ENCODE data around the gene FAAP24.
"Not testable (repeated sequence)": the region's sequence is repeated elsewhere in the genome, so short reads cannot be mapped to it uniquely, and the experiment has no call there.

Gene FAAP24

DNA sequence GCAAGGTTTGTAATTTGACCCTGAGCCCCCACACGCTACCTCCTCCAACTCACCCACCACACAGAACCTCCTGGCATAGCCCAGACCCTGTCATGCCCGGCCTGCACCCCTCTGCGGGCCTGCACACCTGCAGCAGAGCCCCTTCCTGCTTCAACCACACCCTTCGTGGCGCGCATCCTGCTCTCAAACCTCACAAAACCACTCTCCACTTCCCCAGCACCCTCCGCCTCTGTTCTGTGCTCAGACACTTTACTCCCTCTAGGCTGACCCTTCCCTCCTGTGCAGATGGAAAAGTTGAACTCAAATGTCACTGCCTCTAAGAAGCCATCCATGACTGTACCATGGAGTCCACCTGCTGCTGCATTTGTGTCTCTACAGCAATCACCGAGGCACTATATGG, 28.5 kb downstream of the FAAP24 start:
- no peak for DNase-seq

DNA sequence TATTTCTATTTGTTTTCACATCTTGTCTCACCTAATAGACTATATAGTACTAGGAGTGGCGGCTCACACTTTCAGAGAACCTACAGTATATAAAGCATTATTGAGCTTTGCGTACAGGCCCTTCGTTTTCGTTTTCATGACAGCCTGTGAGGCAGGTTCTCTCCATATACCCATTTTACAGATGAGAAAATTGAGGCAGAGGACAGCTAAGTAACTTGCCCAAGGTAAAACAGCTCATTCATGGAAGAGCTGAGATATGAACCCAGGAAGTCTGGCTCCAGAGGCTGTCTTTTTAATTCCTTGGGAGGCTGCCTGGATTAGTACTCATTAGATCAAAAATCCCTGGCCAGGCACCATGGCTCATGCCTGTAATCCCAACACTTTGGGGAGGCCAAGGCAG, 28.9 kb downstream of the FAAP24 start:
- DNase-seq, result no peak

DNA sequence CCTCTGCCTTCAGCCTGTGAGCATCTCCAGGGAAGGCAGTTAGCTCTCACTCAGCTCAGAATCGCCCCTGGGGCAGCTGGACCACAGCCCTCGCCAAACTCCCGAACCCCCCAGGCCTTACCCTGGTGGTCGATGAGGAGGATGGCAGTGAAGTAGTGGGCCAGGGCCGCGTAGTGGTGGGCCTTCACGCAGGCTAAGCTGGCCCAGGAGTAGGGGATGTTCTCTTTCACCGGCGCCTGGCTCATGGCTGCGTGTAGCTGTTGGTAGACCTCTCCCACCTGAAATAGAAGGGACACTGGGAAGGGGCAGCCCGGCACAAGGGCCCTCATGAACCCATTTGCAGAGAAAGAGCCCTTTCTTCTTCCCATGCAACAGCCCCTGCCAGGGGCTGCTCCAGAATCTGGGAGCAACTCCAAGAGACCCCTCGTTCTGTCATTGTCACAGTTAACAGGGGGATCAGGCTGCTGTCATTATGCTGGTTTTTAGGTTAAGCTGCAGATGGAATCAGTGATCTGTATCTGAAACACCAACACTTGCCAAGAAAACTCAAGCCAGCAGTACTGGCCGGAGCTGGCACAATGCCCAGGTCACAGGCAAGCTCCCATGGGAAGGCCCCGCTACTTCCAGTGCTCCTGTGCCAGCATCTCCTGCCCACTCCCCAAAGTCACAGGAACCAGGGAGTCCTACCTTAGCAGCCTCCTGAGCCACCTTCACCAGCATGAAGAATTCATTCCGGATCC, 30.3 kb downstream of the FAAP24 start:
- not testable (repeated sequence) for DNase-seq

GRCh38 chr19:33003424-33004024, 31.5 kb downstream of the FAAP24 start:
- not testable (repeated sequence) for DNase-seq

- peak; percentile 92 for DNase-seq
These were observed 33.4 kb downstream of the FAAP24 start for GRCh38 chr19:33005440-33005839.

DNA sequence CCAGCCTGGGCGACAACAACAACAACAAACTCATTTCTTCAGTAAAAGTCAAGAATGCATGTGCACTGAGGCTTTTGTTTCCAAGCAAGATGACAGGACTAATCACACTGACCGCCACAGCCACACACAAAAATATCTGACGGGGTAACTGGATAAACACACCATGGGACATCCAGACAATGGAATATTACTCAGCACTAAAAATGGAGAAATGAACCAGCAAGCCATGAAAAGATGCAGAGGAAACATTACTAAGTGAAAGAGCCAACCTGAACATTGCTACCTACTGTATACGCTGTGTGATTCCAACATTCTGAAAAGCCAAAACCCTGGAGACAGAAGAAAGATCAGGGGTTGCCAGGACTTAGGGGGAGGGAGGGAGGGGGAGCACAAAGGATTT, 36.7 kb downstream of the FAAP24 start:
- DNase-seq, result no peak

DNA sequence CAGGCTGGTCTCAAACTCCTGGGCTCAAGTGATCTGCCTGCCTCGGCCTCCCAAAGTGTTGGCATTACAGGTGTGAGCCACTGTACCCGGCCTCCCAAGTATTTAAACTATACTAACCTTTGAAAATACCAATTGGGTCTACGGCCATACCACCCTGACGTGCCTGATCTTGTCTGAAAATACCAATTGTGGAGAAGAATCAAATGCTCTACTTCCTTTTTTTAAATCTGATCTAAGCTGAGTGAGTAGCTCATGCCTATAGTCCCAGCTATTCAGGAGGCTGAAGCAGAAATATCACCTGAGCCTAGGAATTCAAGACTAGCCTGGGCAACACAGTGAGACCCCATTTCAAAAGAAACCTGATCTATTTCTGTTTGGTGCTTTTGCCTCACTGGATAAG, 38.8 kb downstream of the FAAP24 start:
- DNase-seq, result not testable (repeated sequence)

DNA sequence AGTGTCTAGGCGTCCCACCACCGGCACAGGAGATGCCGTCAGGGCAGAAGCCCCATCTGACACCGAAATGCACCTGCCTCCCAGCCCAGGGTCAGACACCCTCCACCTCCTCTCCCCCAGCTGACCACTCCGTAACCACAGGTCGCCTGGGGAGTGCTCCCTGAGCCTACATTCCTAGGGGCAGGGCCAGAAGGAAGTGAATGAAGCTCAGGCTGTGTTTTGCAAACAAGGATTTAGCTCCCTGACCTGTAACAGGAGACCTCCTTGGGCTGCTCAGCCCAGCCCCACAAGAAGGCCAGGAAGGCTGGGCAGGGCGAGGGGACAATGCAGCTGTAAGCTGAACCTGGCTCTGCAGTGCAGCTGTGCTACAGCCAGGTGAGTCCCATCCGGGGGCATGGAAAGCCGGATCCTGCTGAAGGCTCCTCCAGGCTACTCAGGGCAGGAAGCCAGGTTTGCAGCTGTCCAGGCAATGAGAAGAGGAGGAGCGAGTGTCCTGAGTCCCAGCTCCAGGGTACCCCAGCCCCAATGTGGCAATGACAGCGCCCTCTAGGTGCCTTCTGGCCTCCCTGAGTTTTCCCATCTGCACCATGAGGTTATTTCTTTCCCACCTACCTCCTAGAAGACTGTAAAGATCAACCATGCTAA, 50.6 kb downstream of the FAAP24 start:
- no peak for DNase-seq

DNA sequence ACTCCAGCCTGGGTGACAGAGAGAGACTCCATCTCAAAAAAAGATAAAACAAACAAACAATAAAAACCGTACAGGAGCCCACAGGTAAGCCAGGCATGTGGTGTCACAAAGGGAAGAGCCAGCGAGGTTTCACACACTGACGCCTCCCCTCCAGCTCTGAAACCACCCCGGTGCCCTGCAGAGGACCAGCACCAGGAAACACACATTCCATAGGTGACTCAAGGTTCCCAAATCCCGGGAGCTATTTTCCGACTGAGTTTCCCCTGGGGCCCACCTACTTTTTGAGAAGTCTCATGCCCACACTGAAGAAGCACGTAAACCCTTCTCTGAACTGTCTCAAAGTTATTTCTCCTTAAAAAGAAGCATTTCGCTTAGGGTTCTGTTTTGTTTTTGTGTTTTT, 52.4 kb downstream of the FAAP24 start:
- DNase-seq, result no peak

DNA sequence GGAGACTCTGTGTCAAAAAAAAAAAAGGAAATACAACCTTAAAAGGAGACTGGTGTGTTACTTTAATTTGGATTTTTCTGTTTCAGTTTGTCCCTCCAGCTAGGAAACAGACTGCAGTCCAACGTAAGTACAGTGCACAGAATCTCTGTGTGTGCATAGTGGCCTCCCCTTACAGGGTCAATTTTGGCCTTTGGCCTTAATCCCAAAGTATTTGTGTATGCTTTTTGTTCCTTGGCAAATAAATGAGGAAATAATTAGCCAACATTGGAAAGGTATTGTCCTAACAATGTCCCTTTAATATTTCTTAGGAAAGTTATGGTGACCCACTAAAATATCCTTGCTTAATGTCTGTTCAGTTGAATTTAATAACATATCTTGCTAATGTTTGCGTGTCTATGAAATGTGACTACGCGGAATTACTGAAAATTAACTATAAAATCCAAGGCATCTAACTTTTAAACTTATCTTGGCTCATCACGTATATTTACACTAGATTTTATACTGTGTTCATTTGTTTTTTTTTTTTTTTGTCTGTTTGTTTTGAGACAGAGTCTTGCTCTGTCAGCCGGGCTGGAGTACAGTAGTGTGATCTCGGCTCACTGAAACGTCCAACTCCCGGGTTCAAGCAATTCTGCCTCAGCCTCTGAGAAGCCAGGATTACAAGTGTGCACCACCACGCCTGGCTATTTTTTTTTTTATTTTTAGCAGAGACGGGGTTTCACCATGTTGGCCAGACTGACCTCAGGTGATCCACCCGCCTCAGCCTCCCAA, 53.6 kb downstream of the FAAP24 start:
- not testable (repeated sequence) for DNase-seq

GRCh38 chr19:33026602-33027001, 54.6 kb downstream of the FAAP24 start:
- not testable (repeated sequence) for DNase-seq

Data from DMS53 (cell line).